Fibroblast of pulmonary artery (primary cell): ENCODE measurements around the gene CADPS.

ENCODE experiments used
- DNase-seq: peaks from one replicate; pipeline ENCODE4 v3.0.0-alpha.2; 2010; ENCODE audit warnings: low read depth
- H3K4me3 ChIP-seq: replicated peaks from 2 replicates; pipeline ENCODE4 v1.5.1; 2011; ENCODE audit warnings: low read depth, mild to moderate bottlenecking, control low read depth, low read length, moderate library complexity
- CTCF ChIP-seq: IDR thresholded peaks from 2 replicates; pipeline ENCODE4 v1.5.1; 2011; ENCODE audit warnings: mild to moderate bottlenecking, control low read depth, low read length, inconsistent platforms; ENCODE audit errors: missing control alignments

The CADPS gene

GRCh38 chr3:62918131-62918530 is 42.9 kb upstream of the CADPS start:
- no peak overlapping the region for H3K4me3 ChIP-seq
- no peak for TF ChIP-seq CTCF

DNA sequence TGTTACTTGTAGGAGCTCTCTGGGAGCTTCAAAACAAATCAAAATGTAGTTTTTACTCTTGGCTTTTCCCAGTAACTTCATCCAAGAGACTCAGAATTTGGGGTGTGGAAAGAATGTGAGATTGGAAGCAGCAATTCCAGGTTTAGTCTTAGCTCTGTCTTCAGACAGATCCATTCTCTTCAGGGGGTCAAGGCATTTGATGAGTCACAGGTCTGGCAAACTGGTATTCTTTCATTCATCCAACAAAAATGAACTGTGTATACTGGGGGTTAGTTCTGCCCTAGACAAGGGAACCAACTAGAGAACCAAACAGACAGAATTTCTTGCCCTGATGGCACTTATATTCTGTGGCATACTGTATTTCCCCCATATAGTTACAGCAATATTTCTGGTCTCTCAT is 36.3 kb upstream of the CADPS start:
- TF ChIP-seq CTCF: no peak
- no peak for DNase-seq
- H3K4me3 ChIP-seq: no peak overlapping the region

More at GRCh38 chr3:62918131-62918530, 42.9 kb upstream of the CADPS start:
- DNase-seq: no peak

- no peak for DNase-seq
- H3K4me3 ChIP-seq: no peak overlapping the region
- no peak for TF ChIP-seq CTCF
These were observed 30.1 kb upstream of the CADPS start for GRCh38 chr3:62905331-62905730.

- TF ChIP-seq CTCF: no peak
These were observed 23.6 kb upstream of the CADPS start for GRCh38 chr3:62898530-62899496.

GRCh38 chr3:62895901-62896300 is 20.7 kb upstream of the CADPS start:
- TF ChIP-seq CTCF: no peak

More at GRCh38 chr3:62898530-62899496, 23.6 kb upstream of the CADPS start:
- no peak for DNase-seq
- no peak overlapping the region for H3K4me3 ChIP-seq

GRCh38 chr3:62892951-62893350 is 17.7 kb upstream of the CADPS start:
- DNase-seq: no peak
- no peak overlapping the region for H3K4me3 ChIP-seq
- TF ChIP-seq CTCF: no peak

More at GRCh38 chr3:62895901-62896300, 20.7 kb upstream of the CADPS start:
- no peak overlapping the region for H3K4me3 ChIP-seq
- DNase-seq: no peak

GRCh38 chr3:62892045-62892444 is 16.8 kb upstream of the CADPS start:
- no peak for DNase-seq
- no peak overlapping the region for H3K4me3 ChIP-seq
- no peak for TF ChIP-seq CTCF
